A549 (cell line): ENCODE measurements around the gene CCT2.
"Not testable (repeated sequence)": the region's sequence is repeated elsewhere in the genome, so short reads cannot be mapped to it uniquely, and the experiment has no call there.

Source experiments
- BHLHE40 ChIP-seq: IDR thresholded peaks from 2 replicates; pipeline ENCODE4 v1.6.1; 2012; ENCODE audit warnings: low read depth, low read length, inconsistent platforms
- CTCF ChIP-seq: fragments of >200 bp; sonication (Bioruptor Twin); formaldehyde crosslinking; IDR thresholded peaks from 3 replicates; pipeline ENCODE4 v1.5.1; 2016
- EHMT2 ChIP-seq: fragments of 200-600 bp; sonication (generic); IDR thresholded peaks from 2 replicates; pipeline ENCODE4 v1.6.1; 2016; ENCODE audit warnings: antibody characterized with exemption, low read depth, mild to moderate bottlenecking, moderate library complexity
- HEYL ChIP-seq: fragments of 250-450 bp; sonication (Bioruptor Pico); IDR thresholded peaks from 2 replicates; pipeline ENCODE4 v1.8.0; 2021; ENCODE audit warnings: mild to moderate bottlenecking, moderate library complexity
- MYC ChIP-seq: IDR thresholded peaks from 2 replicates; pipeline ENCODE4 v1.6.1; 2012; ENCODE audit warnings: mild to moderate bottlenecking, inconsistent platforms, low read length, improper control_type of control experiment, borderline replicate concordance
- RAD21 ChIP-seq, 2 experiments: fragments of >200 bp in 1 of 2; sonication (Bioruptor Twin) in 1 of 2; formaldehyde crosslinking in 1 of 2; IDR thresholded peaks in 1 of 2; conservative IDR thresholded peaks in 1 of 2; 2 replicates in 1 of 2; 3 replicates in 1 of 2; pipeline ENCODE4 v1.6.1; 2012 to 2018; ENCODE audit warnings: inconsistent platforms in 1 of 2
- TF ChIP-seq, protein P1 (sequence below): fragments of 250-450 bp; sonication (Bioruptor Pico); IDR thresholded peaks from 2 replicates; pipeline ENCODE4 v1.5.0; 2021; ENCODE audit warnings: mild to moderate bottlenecking, moderate library complexity, borderline replicate concordance
- TF ChIP-seq, protein P2 (sequence below): fragments of 450-650 bp; IDR thresholded peaks from 2 replicates; pipeline ENCODE4 v1.6.1; 2014; ENCODE audit warnings: antibody characterized with exemption

GRCh38 chr12:69603556-69603955 lies 18.3 kb downstream of the CCT2 start:
- not testable (repeated sequence) for TF ChIP-seq HEYL (CRISPR knock-in tag); CTCF; BHLHE40; RAD21 (conservative IDR thresholded peaks at IDR 0.05 in 1 of 2, IDR thresholded peaks at IDR 0.05 in 1 of 2); MYC; EHMT2
- TF ChIP-seq, protein P1, sequence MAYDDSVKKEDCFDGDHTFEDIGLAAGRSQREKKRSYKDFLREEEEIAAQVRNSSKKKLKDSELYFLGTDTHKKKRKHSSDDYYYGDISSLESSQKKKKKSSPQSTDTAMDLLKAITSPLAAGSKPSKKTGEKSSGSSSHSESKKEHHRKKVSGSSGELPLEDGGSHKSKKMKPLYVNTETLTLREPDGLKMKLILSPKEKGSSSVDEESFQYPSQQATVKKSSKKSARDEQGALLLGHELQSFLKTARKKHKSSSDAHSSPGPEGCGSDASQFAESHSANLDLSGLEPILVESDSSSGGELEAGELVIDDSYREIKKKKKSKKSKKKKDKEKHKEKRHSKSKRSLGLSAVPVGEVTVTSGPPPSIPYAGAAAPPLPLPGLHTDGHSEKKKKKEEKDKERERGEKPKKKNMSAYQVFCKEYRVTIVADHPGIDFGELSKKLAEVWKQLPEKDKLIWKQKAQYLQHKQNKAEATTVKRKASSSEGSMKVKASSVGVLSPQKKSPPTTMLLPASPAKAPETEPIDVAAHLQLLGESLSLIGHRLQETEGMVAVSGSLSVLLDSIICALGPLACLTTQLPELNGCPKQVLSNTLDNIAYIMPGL (CRISPR knock-in tag), result not testable (repeated sequence)
- TF ChIP-seq, protein P2, sequence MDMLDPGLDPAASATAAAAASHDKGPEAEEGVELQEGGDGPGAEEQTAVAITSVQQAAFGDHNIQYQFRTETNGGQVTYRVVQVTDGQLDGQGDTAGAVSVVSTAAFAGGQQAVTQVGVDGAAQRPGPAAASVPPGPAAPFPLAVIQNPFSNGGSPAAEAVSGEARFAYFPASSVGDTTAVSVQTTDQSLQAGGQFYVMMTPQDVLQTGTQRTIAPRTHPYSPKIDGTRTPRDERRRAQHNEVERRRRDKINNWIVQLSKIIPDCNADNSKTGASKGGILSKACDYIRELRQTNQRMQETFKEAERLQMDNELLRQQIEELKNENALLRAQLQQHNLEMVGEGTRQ, result not testable (repeated sequence)
